BLaER1 treated with 17β-estradiol and CSF1 and Interleukin-3, amounts not matched to agents 10 nM and 100 nM (cell line): ENCODE measurements around the gene PIK3IP1.
"Not testable (repeated sequence)": the region's sequence is repeated elsewhere in the genome, so short reads cannot be mapped to it uniquely, and the experiment has no call there.

ENCODE experiments used
- H3K27ac ChIP-seq, 11 experiments: shearing (Covaris generic); formaldehyde crosslinking; 2 replicates each; pipeline ENCODE4 v1.8.1; 2022
- H3K27me3 ChIP-seq, 11 experiments: shearing (Covaris generic); formaldehyde crosslinking; 2 replicates each; pipeline ENCODE4 v1.8.1; 2022
- H3K36me3 ChIP-seq, 11 experiments: shearing (Covaris generic); formaldehyde crosslinking; 2 replicates each; pipeline ENCODE4 v1.8.1; 2022
- H3K4me1 ChIP-seq, 10 experiments: shearing (Covaris generic); formaldehyde crosslinking; 2 replicates each; pipeline ENCODE4 v1.8.1; 2022
- H3K4me2 ChIP-seq, 11 experiments: shearing (Covaris generic); formaldehyde crosslinking; 2 replicates each; pipeline ENCODE4 v1.8.1; 2022
- H3K4me3 ChIP-seq, 10 experiments: shearing (Covaris generic); formaldehyde crosslinking; 2 replicates each; pipeline ENCODE4 v1.8.1; 2022
- H3K9ac ChIP-seq, 11 experiments: shearing (Covaris generic); formaldehyde crosslinking; 2 replicates each; pipeline ENCODE4 v1.8.1; 2022
- H3K9me3 ChIP-seq, 11 experiments: shearing (Covaris generic); formaldehyde crosslinking; replicated peaks in 1 of 11; 2 replicates each; pipeline ENCODE4 v1.8.1; 2022
- H4K20me1 ChIP-seq, 11 experiments: shearing (Covaris generic); formaldehyde crosslinking; 2 replicates each; pipeline ENCODE4 v1.8.1; 2022
- Cebpa-rat ChIP-seq, 11 experiments: shearing (Covaris generic); IDR thresholded peaks; 2 replicates each; pipeline ENCODE4 v1.8.1; 2022

PIK3IP1 gene

GRCh38 chr22:31244943-31245451 lies 47.3 kb downstream of the PIK3IP1 start:
- TF ChIP-seq Cebpa-rat (IDR thresholded peaks at IDR 0.05) = no peak
- no peak overlapping the region; a peak in 1 of 22 replicates for H3K27ac ChIP-seq
- peaks cover 20 to 85% (median 32%) of the 10 kb centered on the region in 10 experiments for H3K4me1 ChIP-seq
- no peak overlapping the region for H3K9ac ChIP-seq
- no peak overlapping the region for H3K4me3 ChIP-seq
- H3K4me2 ChIP-seq = no peak overlapping the region
- peaks cover 50 to 99% (median 86%) of the 10 kb centered on the region in 11 experiments for H4K20me1 ChIP-seq
- peaks cover 63 to 99% (median 78%) of the 10 kb centered on the region in 11 experiments for H3K36me3 ChIP-seq
- no peaks in the 10 kb centered on the region for H3K9me3 ChIP-seq
- H3K27me3 ChIP-seq = no peaks in the 10 kb centered on the region

DNA sequence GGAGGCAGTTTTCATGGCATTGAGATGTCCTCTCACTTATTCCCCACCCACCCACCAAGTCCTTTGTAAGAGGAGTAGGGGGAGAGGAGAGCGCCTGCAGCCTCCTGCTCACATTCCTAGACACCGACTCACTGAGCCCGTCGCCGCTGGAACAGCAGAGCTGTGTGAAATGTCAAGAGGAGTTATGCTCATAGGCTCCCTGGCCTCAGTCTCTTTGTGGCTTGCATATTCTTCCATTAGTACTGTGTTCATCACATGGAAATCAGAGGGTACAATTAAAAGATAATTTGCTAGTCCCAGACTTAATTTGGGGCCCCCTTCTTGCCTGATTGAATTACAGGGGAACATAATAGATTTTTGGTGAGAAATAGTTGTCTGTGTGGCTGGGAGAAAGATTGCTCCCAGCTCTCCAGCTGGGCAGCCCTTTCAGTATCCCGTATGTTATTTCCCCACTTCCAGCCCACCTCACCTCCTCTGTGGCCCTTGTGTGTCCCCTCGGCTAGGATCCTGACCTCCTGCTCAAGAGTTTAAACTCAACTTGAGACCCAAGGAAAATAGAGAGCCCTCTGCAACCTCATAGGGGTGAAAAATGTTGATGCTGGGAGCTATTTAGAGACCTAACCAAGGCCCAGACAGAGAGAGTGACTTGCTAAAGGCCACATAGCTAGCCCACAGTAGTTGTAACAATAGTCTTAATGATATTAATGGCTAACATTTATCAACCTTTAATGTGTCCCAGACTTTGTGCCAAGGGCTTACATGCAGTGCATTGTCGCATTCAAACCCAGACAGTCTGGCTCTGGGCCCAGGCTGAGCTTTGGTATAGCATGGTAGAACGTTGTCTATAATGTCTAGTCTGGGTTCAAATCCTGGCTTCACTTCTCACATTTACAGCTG lies 48.0 kb downstream of the PIK3IP1 start:
- Histone ChIP-seq H3K9ac (peak overlapping the region in 2 of 11 experiments; percentile 1 to 5; a peak in 1 of 22 replicates), H3K9me3 (no peaks in the 10 kb centered on the region), H3K36me3 (peaks cover 60 to 99% (median 82%) of the 10 kb centered on the region in 11 experiments), H3K27ac (no peak overlapping the region; a peak in 1 of 22 replicates), H3K4me2 (no peak overlapping the region), H3K4me3 (no peak overlapping the region), H3K27me3 (no peaks in the 10 kb centered on the region), H4K20me1 (peaks cover 49 to 99% (median 84%) of the 10 kb centered on the region in 11 experiments), H3K4me1 (peaks cover 20 to 86% (median 25%) of the 10 kb centered on the region in 10 experiments)
- TF ChIP-seq Cebpa-rat (IDR thresholded peaks at IDR 0.05) = no peak

DNA sequence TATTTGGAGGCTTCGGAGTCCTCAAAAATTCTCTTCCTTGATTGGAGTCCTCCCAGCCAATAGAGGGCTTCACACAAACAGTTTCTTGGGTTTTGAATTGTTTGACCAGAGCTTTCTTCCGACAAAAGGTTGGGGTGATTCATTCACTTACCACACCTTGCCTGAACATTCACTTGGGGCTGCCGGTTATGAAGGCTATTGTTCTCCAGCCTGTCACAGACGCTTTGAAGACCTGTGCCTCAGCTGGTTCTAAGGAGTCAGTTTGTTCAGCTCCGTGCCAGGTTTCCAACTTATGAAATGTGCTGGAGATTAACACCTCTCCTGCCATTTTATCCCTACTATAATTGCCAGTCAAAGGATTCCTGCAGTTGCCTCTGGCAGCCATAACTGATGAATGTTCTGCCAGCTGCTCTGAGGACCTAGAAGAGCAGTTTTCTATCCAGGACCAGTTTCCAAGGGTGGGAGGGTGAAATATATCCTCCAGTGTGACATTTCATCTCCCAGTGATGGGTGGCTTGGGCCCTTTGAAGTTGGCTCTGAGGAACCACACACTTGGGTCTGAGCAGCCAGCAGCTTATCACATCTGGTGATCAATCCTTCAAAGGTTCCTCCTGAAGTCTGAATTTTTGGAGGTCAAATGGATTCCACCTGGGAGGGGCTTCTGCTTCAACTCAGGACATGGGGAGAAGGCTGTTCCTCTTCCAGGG lies 48.8 kb downstream of the PIK3IP1 start:
- Histone ChIP-seq H3K4me3 (no peak overlapping the region), H3K27me3 (no peaks in the 10 kb centered on the region), H4K20me1 (peaks cover 48 to 99% (median 84%) of the 10 kb centered on the region in 11 experiments), H3K9me3 (no peaks in the 10 kb centered on the region), H3K36me3 (peaks cover 60 to 99% (median 82%) of the 10 kb centered on the region in 11 experiments), H3K9ac (peak overlapping the region in 1 of 11 experiments; percentile 1; a peak in 1 of 22 replicates), H3K4me2 (no peak overlapping the region), H3K27ac (no peak overlapping the region), H3K4me1 (peaks cover 14 to 86% (median 21%) of the 10 kb centered on the region in 10 experiments)
- TF ChIP-seq Cebpa-rat (IDR thresholded peaks at IDR 0.05) = no peak

DNA sequence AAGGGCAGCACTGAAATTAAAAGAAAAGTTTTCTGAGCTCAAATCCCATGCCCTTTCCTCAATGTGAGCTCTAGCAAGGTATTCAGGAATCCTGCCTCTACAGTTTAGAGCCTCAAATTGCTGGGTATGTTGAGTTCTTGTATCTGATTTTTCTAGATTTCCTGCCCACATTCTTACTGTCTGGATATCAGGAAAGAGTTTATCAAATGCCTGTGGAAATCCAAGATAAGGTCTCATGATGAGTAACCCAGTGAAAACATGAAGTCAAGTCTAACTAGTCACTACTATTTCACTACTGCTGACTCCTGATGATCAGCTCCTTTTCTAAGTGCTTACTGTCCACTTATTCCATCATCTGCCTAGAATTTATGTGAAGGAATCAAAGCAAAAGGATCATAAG lies 50.4 kb downstream of the PIK3IP1 start:
- Histone ChIP-seq H3K9ac (no peak overlapping the region), H3K27ac (no peak overlapping the region)

DNA sequence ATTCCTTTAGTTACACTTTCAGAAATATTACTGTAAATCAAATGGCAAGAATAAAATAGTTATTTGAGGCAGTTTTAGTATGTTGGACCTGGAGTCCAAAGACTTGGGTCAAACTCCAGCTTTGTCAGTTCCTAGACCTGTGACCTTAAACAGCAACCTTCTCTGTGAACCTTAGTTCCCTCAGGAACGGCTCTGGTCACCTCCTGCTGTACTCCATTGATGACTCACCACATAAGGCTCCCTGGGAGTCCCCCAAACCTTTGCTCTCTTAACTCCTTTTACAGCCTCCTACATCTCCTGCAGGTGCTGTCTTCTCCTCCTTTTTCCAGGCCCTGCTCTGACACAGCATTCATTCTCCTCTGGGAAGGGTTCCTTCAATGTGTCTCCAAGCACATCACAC lies 51.1 kb downstream of the PIK3IP1 start:
- H3K4me2 ChIP-seq = peak overlapping the region in 3 of 11 experiments; percentile 14 to 91 (median 87); a peak in 4 of 22 replicates
- TF ChIP-seq Cebpa-rat (IDR thresholded peaks at IDR 0.05) = no peak
- H3K27ac ChIP-seq = peak overlapping the region in 1 of 11 experiments; percentile 58; a peak in 3 of 22 replicates
- no peak overlapping the region for H3K4me3 ChIP-seq
- no peak overlapping the region for H3K9ac ChIP-seq
- peaks cover 56 to 96% (median 83%) of the 10 kb centered on the region in 11 experiments for H3K36me3 ChIP-seq
- no peaks in the 10 kb centered on the region for H3K27me3 ChIP-seq
- no peaks in the 10 kb centered on the region for H3K9me3 ChIP-seq
- peaks cover 25 to 79% (median 62%) of the 10 kb centered on the region in 11 experiments; a peak in 21 of 22 replicates for H4K20me1 ChIP-seq
- peaks cover 0 to 86% (median 23%) of the 10 kb centered on the region in 10 experiments; a peak in 17 of 20 replicates for H3K4me1 ChIP-seq

More for the DNA sequence above, 50.4 kb downstream of the PIK3IP1 start:
- Histone ChIP-seq H3K9me3 (no peaks in the 10 kb centered on the region), H4K20me1 (peaks cover 32 to 86% (median 68%) of the 10 kb centered on the region in 11 experiments; a peak in 21 of 22 replicates), H3K4me1 (peaks cover 0 to 86% (median 19%) of the 10 kb centered on the region in 10 experiments; a peak in 13 of 20 replicates), H3K4me3 (no peak overlapping the region), H3K36me3 (peaks cover 58 to 92% (median 78%) of the 10 kb centered on the region in 11 experiments), H3K27me3 (no peaks in the 10 kb centered on the region), H3K4me2 (peak overlapping the region in 2 of 11 experiments; percentile 24 to 91; a peak in 2 of 22 replicates)
- no peak for TF ChIP-seq Cebpa-rat (IDR thresholded peaks at IDR 0.05)

- Histone ChIP-seq H3K27me3 (no peaks in the 10 kb centered on the region), H3K36me3 (peaks cover 52 to 92% (median 77%) of the 10 kb centered on the region in 11 experiments), H3K4me2 (peak overlapping the region in 3 of 11 experiments; percentile 24 to 91 (median 87); a peak in 5 of 22 replicates), H3K4me3 (no peak overlapping the region), H3K27ac (peak overlapping the region in 3 of 11 experiments; percentile 31 to 58 (median 32); a peak in 4 of 22 replicates), H4K20me1 (peaks cover 22 to 65% (median 51%) of the 10 kb centered on the region in 11 experiments; a peak in 21 of 22 replicates), H3K9me3 (no peaks in the 10 kb centered on the region), H3K4me1 (peaks cover 13 to 91% (median 36%) of the 10 kb centered on the region in 10 experiments), H3K9ac (peak overlapping the region in 1 of 11 experiments; percentile 43; a peak in 1 of 22 replicates)
- no peak for TF ChIP-seq Cebpa-rat (IDR thresholded peaks at IDR 0.05)
Measured at GRCh38 chr22:31239771-31240370, 52.4 kb downstream of the PIK3IP1 start.

- H3K36me3 ChIP-seq = peaks cover 34 to 87% (median 68%) of the 10 kb centered on the region in 11 experiments
- H3K27me3 ChIP-seq = no peaks in the 10 kb centered on the region
- peak overlapping the region in 5 of 11 experiments; percentile 2 to 54 (median 44); a peak in 6 of 22 replicates for H3K27ac ChIP-seq
- H3K4me1 ChIP-seq = peaks cover 31 to 100% (median 52%) of the 10 kb centered on the region in 10 experiments
- peaks cover 14 to 47% (median 33%) of the 10 kb centered on the region in 11 experiments; a peak in 19 of 22 replicates for H4K20me1 ChIP-seq
- H3K4me2 ChIP-seq = peak overlapping the region in 6 of 11 experiments; percentile 12 to 91 (median 75); a peak in 10 of 22 replicates
- H3K9ac ChIP-seq = peak overlapping the region in 1 of 11 experiments; percentile 20; a peak in 1 of 22 replicates
- no peak overlapping the region for H3K4me3 ChIP-seq
- H3K9me3 ChIP-seq = no peaks in the 10 kb centered on the region
- TF ChIP-seq Cebpa-rat (IDR thresholded peaks at IDR 0.05) = no peak
Measured at GRCh38 chr22:31238057-31238456, 54.2 kb downstream of the PIK3IP1 start.

GRCh38 chr22:31236044-31236443 lies 56.2 kb downstream of the PIK3IP1 start:
- Histone ChIP-seq H3K27ac (peak overlapping the region; percentile 59 to 88 (median 86); a peak in 21 of 22 replicates), H3K4me1 (peaks cover 51 to 100% (median 73%) of the 10 kb centered on the region in 10 experiments), H3K36me3 (peaks cover 20 to 80% (median 53%) of the 10 kb centered on the region in 11 experiments; a peak in 20 of 22 replicates), H4K20me1 (peaks cover 7 to 28% (median 21%) of the 10 kb centered on the region in 11 experiments; a peak in 17 of 22 replicates), H3K9ac (peak overlapping the region in 9 of 11 experiments; percentile 55 to 81 (median 70); a peak in 10 of 22 replicates), H3K4me3 (peak overlapping the region in 6 of 10 experiments; percentile 31 to 64 (median 44); a peak in 7 of 20 replicates), H3K4me2 (peak overlapping the region; percentile 78 to 94 (median 87); a peak in 20 of 22 replicates)
- not testable (repeated sequence) for H3K27me3 ChIP-seq, H3K9me3 ChIP-seq
